ENCODE data around the gene SHPK. TPM values are rescaled to one million over a fixed set of nuclear protein-coding genes. Genes with fewer than 3 reads are reported as not detected.

SHPK gene
- total and polyA plus RNA-seq, 2 of the 4 experiments (the other 2 are of a cell fraction): 11.1 to 14.3 TPM

DNA sequence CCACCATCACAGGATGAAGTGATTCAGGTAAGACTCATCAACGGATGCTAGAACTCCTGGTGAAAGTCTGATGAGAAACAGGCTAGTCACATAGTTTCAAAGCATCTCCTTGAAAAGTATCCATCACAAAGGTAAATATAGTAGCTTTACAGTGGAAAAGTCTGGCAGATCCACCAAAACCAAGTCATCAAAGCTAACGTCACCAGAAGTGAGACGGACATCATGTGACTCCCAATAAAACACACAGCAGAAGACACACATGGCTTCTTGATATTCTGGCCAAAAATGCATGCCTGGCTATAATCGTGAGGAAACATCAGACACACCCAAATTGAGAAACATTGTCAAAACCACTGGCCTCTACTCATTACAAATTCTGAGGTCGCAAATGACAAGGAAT lies 60.5 kb downstream of the SHPK start:
- DNase-seq (peak; percentile 76), ATAC-seq (ENCODE audit: low read depth) (peak; percentile 17; the same call in 1 of the 2 replicates)
- no peak for TF ChIP-seq FOS (IDR thresholded peaks at IDR 0.05; ENCODE audit: low read depth, low read length)
- TF ChIP-seq, protein P1, sequence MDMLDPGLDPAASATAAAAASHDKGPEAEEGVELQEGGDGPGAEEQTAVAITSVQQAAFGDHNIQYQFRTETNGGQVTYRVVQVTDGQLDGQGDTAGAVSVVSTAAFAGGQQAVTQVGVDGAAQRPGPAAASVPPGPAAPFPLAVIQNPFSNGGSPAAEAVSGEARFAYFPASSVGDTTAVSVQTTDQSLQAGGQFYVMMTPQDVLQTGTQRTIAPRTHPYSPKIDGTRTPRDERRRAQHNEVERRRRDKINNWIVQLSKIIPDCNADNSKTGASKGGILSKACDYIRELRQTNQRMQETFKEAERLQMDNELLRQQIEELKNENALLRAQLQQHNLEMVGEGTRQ (IDR thresholded peaks at IDR 0.05; ENCODE audit: low read depth, low read length): peak; percentile 67
- TF ChIP-seq MAFK (IDR thresholded peaks at IDR 0.05; ENCODE audit: low read depth, low read length): 0 out of 2 replicates have a peak, but pooled peaks have one; percentile 26
- TF ChIP-seq RCOR1 (IDR thresholded peaks at IDR 0.05; ENCODE audit: insufficient replicate concordance, low read length): no peak
- Histone ChIP-seq H3K9me3 (ENCODE audit: control insufficient read depth, insufficient read depth, low read length) (no peaks in the 10 kb centered on the region), H3K4me3 (ENCODE audit: insufficient read depth, low read depth, low read length) (no peak overlapping the region), H3K4me1 (ENCODE audit: control insufficient read depth, insufficient read depth, low read length) (no peaks in the 10 kb centered on the region), H2BK20ac (ENCODE audit: low read depth, low read length) (no peak overlapping the region), H3K23ac (ENCODE audit: low read depth, low read length) (no peak overlapping the region), H2AK9ac (replicated peaks; ENCODE audit: low read depth, low read length, poor library complexity) (no peak overlapping the region), H4K5ac (ENCODE audit: low read depth, low read length) (no peak overlapping the region), H3K18ac (ENCODE audit: low read depth, low read length) (no peak overlapping the region), H3K36me3 (ENCODE audit: control insufficient read depth, insufficient read depth, low read length) (peaks cover 5% of the 10 kb centered on the region), H3K4ac (ENCODE audit: low read depth, low read length) (no peak overlapping the region), H2AK5ac (ENCODE audit: low read depth, low read length) (no peak overlapping the region), H3K79me1 (ENCODE audit: low read depth in 1 of 2, low read length in 2 of 2) (no peaks in the 10 kb centered on the region), H4K8ac (ENCODE audit: low read depth in 2 of 2, low read length in 2 of 2) (no peak overlapping the region; a peak in 1 of 4 replicates), H3K4me2 (ENCODE audit: low read depth, low read length) (no peak overlapping the region), H4K20me1 (ENCODE audit: insufficient read depth, low read length) (no peaks in the 10 kb centered on the region), H2BK5ac (ENCODE audit: low read depth, low read length, poor library complexity, severe bottlenecking) (no peak overlapping the region), H2BK120ac (ENCODE audit: low read depth, low read length) (no peak overlapping the region), H3K56ac (ENCODE audit: extremely low read depth, insufficient read depth, low read length) (no peak overlapping the region), H3K27me3 (ENCODE audit: control insufficient read depth, insufficient read depth, low read length) (no peaks in the 10 kb centered on the region), H3K9ac (ENCODE audit: low read depth, low read length) (no peak overlapping the region), H3K14ac (replicated peaks; ENCODE audit: low read depth, low read length) (0 out of 2 replicates have a peak overlapping the region, but pooled peaks have one; percentile 14), H2AFZ (replicated peaks; ENCODE audit: low read length, poor library complexity) (peak overlapping the region; percentile 44), H2BK15ac (ENCODE audit: low read depth, low read length) (no peak overlapping the region), H3K9me1 (ENCODE audit: insufficient read depth, low read length) (no peaks in the 10 kb centered on the region), H3K27ac (ENCODE audit: insufficient read depth, low read length) (no peak overlapping the region), H4K91ac (ENCODE audit: insufficient read depth, low read depth, low read length) (no peak overlapping the region)
- ChIA-PET POLR2A (ENCODE audit: unreplicated experiment) (no interaction called here), CTCF (interaction anchor here (0.6 kb wide), 1 partner anchor 764 kb away, joined by 3 read pairs; no protein-coding TSS in a partner anchor)
- dilution Hi-C loops (cut with HindIII; ENCODE audit: low sequenced_read_pairs, unreplicated experiment) (no loop called here), in situ Hi-C loops (cut with MboI; ENCODE audit: low sequenced_read_pairs) (no loop called here), intact Hi-C loops (cut with micrococcal nuclease) (no loop called here)
- no TSS peak for BruUV-seq (replicated peaks)
- WGBS, 2 experiments (ENCODE audit: extremely low coverage in 2 of 2, insufficient read length in 1 of 2): no CpG with 5 or more reads among the region's 5 CpGs
